GM12878 (cell line): ENCODE measurements around the gene PFDN4. TPM values are rescaled to one million over a fixed set of nuclear protein-coding genes. Genes with fewer than 3 reads are reported as not detected.

Source experiments
- ATAC-seq: fragments of 200-7000 bp; cut with Tn5 transposase; 3 replicates; pipeline ENCODE4 v1.9.1; 2020; ENCODE audit warnings: mild to moderate bottlenecking, moderate library complexity
- BruUV-seq: library from RNA; stranded (reverse); fragments of 400-500 nt; replicated peaks from 2 replicates; lab custom pipeline; 2021; lab: Mats Ljungman, UMichigan
- CTCF ChIA-PET: fragments of 300-600 bp; sonication (Branson Sonifier 250); formaldehyde crosslinking; extraction: SDS; loops from one replicate; lab custom pipeline; 2021; ENCODE audit warnings: inconsistent platforms; lab: Yijun Ruan, JAX
- POLR2A ChIA-PET: fragments of 350-600 bp; formaldehyde crosslinking; extraction: SDS; loops from one replicate; lab custom pipeline; 2021; ENCODE audit warnings: inconsistent platforms; lab: Charles Lee
- RAD21 ChIA-PET: fragments of 300-600 bp; sonication (Branson Sonifier 250); formaldehyde crosslinking; loops from one replicate; lab custom pipeline; 2023; ENCODE audit warnings: antibody characterized with exemption; ENCODE audit not compliant: unreplicated experiment; lab: Charles Lee
- SMC1A ChIA-PET: fragments of 300-600 bp; sonication (Branson Sonifier 250); formaldehyde crosslinking; loops from one replicate; lab custom pipeline; 2023; ENCODE audit not compliant: unreplicated experiment, uncharacterized antibody; lab: Charles Lee
- DNase-seq: peaks from one replicate; pipeline ENCODE4 v3.0.0-alpha.2; 2011; ENCODE audit warnings: low read depth, low spot score
- FAIRE-seq: peaks from 3 replicates; lab custom pipeline; 2011; peaks lifted over from hg19 to GRCh38; lab: Jason Lieb, UNC
- H2AFZ ChIP-seq: 2 replicates; pipeline ENCODE4 v1.6.0; 2011; ENCODE audit warnings: low read depth, low read length, control low read depth; ENCODE audit not compliant: control insufficient read depth
- H3K27ac ChIP-seq: 2 replicates; pipeline ENCODE4 v1.5.1; 2011; ENCODE audit warnings: control low read depth; ENCODE audit not compliant: control insufficient read depth, insufficient read depth
- H3K27me3 ChIP-seq, 2 experiments: replicated peaks in 1 of 2; 2 replicates each; pipeline versions ENCODE4 v1.6.0 to v1.6.1; 2011; ENCODE audit warnings: low read length in 1 of 2; ENCODE audit not compliant: control insufficient read depth in 2 of 2, insufficient read depth in 2 of 2
- H3K36me3 ChIP-seq, 2 experiments: 2 replicates each; pipeline ENCODE4 v1.5.1; 2011; ENCODE audit warnings: low read length in 1 of 2; ENCODE audit not compliant: control insufficient read depth in 2 of 2, insufficient read depth in 2 of 2
- H3K4me1 ChIP-seq: 2 replicates; pipeline ENCODE4 v1.6.1; 2011; ENCODE audit warnings: mild to moderate bottlenecking, low read length, moderate library complexity, mixed read lengths; ENCODE audit not compliant: control insufficient read depth, insufficient read depth
- H3K4me2 ChIP-seq: 2 replicates; pipeline ENCODE4 v1.6.0; 2011; ENCODE audit warnings: control low read depth; ENCODE audit not compliant: control insufficient read depth, insufficient read depth
- H3K4me3 ChIP-seq: fragments of 200-600 bp; sonication (generic); 2 replicates; pipeline ENCODE4 v1.5.1; 2016
- H3K79me2 ChIP-seq: 2 replicates; pipeline ENCODE4 v1.6.0; 2011; ENCODE audit warnings: low read length; ENCODE audit not compliant: control insufficient read depth, insufficient read depth
- H3K9ac ChIP-seq: 2 replicates; pipeline ENCODE4 v1.8.0; 2011; ENCODE audit warnings: low read length, control low read depth, mixed read lengths; ENCODE audit not compliant: control insufficient read depth, insufficient read depth
- H3K9me3 ChIP-seq: replicated peaks from 3 replicates; pipeline ENCODE4 v1.5.1; 2011; ENCODE audit warnings: mild to moderate bottlenecking, low read length; ENCODE audit not compliant: control insufficient read depth, insufficient read depth
- H4K20me1 ChIP-seq: 2 replicates; pipeline ENCODE4 v1.6.0; 2011; ENCODE audit not compliant: control insufficient read depth, insufficient read depth
- BCLAF1 ChIP-seq: fragments of 450-650 bp; IDR thresholded peaks from 2 replicates; pipeline ENCODE4 v1.6.1; 2017; ENCODE audit warnings: antibody characterized with exemption, mild to moderate bottlenecking, moderate library complexity
- BMI1 ChIP-seq: fragments of 450-650 bp; IDR thresholded peaks from 2 replicates; pipeline ENCODE4 v1.6.1; 2016; ENCODE audit warnings: mild to moderate bottlenecking, moderate library complexity, borderline replicate concordance
- ETV6 ChIP-seq, 2 experiments: fragments of 450-650 bp in 1 of 2; IDR thresholded peaks in 1 of 2; conservative IDR thresholded peaks in 1 of 2; 2 replicates each; pipeline ENCODE4 v1.6.1; 2014; ENCODE audit warnings: antibody characterized with exemption in 1 of 2, borderline replicate concordance in 1 of 2, low read depth in 1 of 2, mild to moderate bottlenecking in 1 of 2, moderate library complexity in 1 of 2
- NFXL1 ChIP-seq: fragments of 450-650 bp; IDR thresholded peaks from 2 replicates; pipeline ENCODE4 v1.6.1; 2017; ENCODE audit warnings: antibody characterized with exemption, mild to moderate bottlenecking, borderline replicate concordance
- NR2C1 ChIP-seq: fragments of 450-650 bp; IDR thresholded peaks from 2 replicates; pipeline ENCODE4 v1.6.1; 2017; ENCODE audit warnings: antibody characterized with exemption, mild to moderate bottlenecking, moderate library complexity
- RAD21 ChIP-seq: IDR thresholded peaks from 2 replicates; pipeline ENCODE4 v1.6.1; 2011; ENCODE audit warnings: mild to moderate bottlenecking, low read depth, low read length, moderate library complexity; ENCODE audit not compliant: insufficient read depth
- RELA ChIP-seq: fragments of 450-650 bp; IDR thresholded peaks from 2 replicates; pipeline ENCODE4 v1.8.0; 2014; ENCODE audit warnings: borderline replicate concordance; ENCODE audit not compliant: partially characterized antibody
- SMC3 ChIP-seq: IDR thresholded peaks from 2 replicates; pipeline ENCODE4 v1.6.1; 2011; ENCODE audit warnings: low read length, improper control_type of control experiment, borderline replicate concordance
- SUZ12 ChIP-seq: fragments of 200-600 bp; sonication (generic); IDR thresholded peaks from one replicate; pipeline ENCODE4 v1.6.1; 2018; ENCODE audit warnings: antibody characterized with exemption, mild to moderate bottlenecking; ENCODE audit not compliant: unreplicated experiment
- YY1 ChIP-seq: IDR thresholded peaks from 2 replicates; pipeline ENCODE4 v1.6.1; 2011; ENCODE audit warnings: low read depth, mild to moderate bottlenecking, low read length
- ZSCAN29 ChIP-seq: fragments of 450-650 bp; IDR thresholded peaks from 2 replicates; pipeline ENCODE4 v1.6.1; 2017; ENCODE audit warnings: mild to moderate bottlenecking, moderate library complexity
- WGBS: methylation state at CpG from one replicate; pipeline ENCODE4 v1.1.6; 2016; ENCODE audit warnings: low lambda C conversion rate; ENCODE audit not compliant: insufficient replicate concordance, insufficient coverage; ENCODE audit errors: missing lambda C conversion rate; 5-methylcytosine and 5-hydroxymethylcytosine counted together
- in situ Hi-C: fragments of 300-500 bp; cut with MboI; formaldehyde crosslinking; loops from 9 replicates; pipeline ENCODE4 v1.14.3; 2018; ENCODE audit warnings: mixed read lengths
- intact Hi-C: fragments of 100-400 bp; cut with micrococcal nuclease; formaldehyde crosslinking; loops from one replicate; pipeline ENCODE4 v1.14.2; 2022; ENCODE audit not compliant: unreplicated experiment
- polyA plus RNA-seq, 11 experiments: library from polyadenylated mRNA; depleted of rRNA in 4 of 11; unstranded in 6 of 11; stranded (reverse) in 5 of 11; fragments of >200 nt; fragmentation: Nextera tagmentation in 4 of 11; fragmentation: Illumina TruSeq in 1 of 11; extraction: Ambion mirVana in 4 of 11; extraction: Trizol in 1 of 11; gene quantifications; 1 replicate in 1 of 11; 2 replicates in 10 of 11; pipeline versions ENCODE4 v1.2.1 to v1.2.3, GENCODE V29; 2011 to 2016; ENCODE audit warnings: inconsistent platforms in 2 of 11, missing spikeins in 2 of 11, low read depth in 1 of 11
- total RNA-seq, 4 experiments: library from RNA; depleted of rRNA in 3 of 4; stranded (reverse); fragments of >200 nt in 3 of 4; fragmentation: Illumina TruSeq in 1 of 4; extraction: Trizol in 1 of 4; gene quantifications; 2 replicates each; pipeline versions ENCODE4 v1.2.1 to v1.2.3, GENCODE V29; 2013 to 2021
- TF ChIP-seq, protein P1 (sequence below): fragments of 450-650 bp; IDR thresholded peaks from 2 replicates; pipeline ENCODE4 v1.6.1; 2018; ENCODE audit warnings: mild to moderate bottlenecking, low read depth, moderate library complexity; ENCODE audit not compliant: partially characterized antibody
- TF ChIP-seq, protein P2 (sequence below), 3 experiments: IDR thresholded peaks in 2 of 3; conservative IDR thresholded peaks in 1 of 3; 2 replicates each; pipeline ENCODE4 v1.5.1; 2011; ENCODE audit warnings: low read depth in 3 of 3, low read length in 3 of 3, mild to moderate bottlenecking in 3 of 3, control low read depth in 2 of 3, moderate library complexity in 2 of 3, inconsistent platforms in 1 of 3, mixed read lengths in 1 of 3; ENCODE audit not compliant: control insufficient read depth in 2 of 3, insufficient read depth in 1 of 3; ENCODE audit errors: extremely low read depth in 1 of 3

The PFDN4 gene
- total and polyA plus RNA-seq, 10 of the 15 experiments (the other 5 are each of a cell fraction or from before 2014, with no cell fraction given): 36.9 to 136 (median 82.8) TPM

DNA sequence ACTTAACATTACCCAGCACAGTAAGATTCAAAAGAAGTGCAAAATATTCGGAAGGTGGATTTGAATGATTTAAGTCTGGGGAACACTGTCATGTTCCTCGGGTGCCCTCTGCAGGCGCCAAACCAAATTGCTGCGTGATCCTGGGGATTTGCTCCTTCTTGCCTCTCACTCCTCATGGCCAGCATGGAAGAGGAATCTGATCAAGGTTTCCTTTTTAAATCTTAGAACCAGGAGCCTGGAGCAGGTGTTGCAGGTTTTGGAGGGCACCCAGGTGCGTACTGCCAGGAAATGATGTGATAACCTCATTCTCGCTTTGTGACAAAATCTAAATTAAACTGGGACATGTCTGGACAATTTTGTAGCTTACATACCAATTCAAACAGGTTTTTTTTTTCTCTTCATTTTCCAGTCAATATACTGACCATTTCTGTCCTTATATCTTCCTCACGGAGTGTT is 8.1 kb upstream of the PFDN4 start:
- H4K20me1 ChIP-seq: no peaks in the 10 kb centered on the region
- CTCF ChIA-PET: interaction anchor here (0.6 to 7.5 kb wide), 28 partner anchors 9 to 1887 kb away, joined by 3 to 153 read pairs (median 4); partner anchors contain the start of gene PFDN4
- 14% methylated on average over 7 of the region's 7 CpGs for WGBS
- no peaks in the 10 kb centered on the region for H3K79me2 ChIP-seq
- no peak overlapping the region for H2AFZ ChIP-seq
- TF ChIP-seq SMC3 (peak; percentile 92), NFXL1 (peak; percentile 60; the same call in 1 of the 2 replicates), BCLAF1 (no peak), RAD21 (peak; percentile 93), ETV6 (conservative IDR thresholded peaks at IDR 0.05 in 1 of 2, IDR thresholded peaks at IDR 0.05 in 1 of 2; ENCODE audit: borderline replicate concordance in 1 of 2, low read depth in 1 of 2) (peak in 1 of 2 experiments; percentile 91; a peak in 1 of 4 replicates), YY1 (0 out of 2 replicates have a peak, but pooled peaks have one; percentile 38), RELA (no peak), NR2C1 (no peak), ZSCAN29 (peak; percentile 7; the same call in 1 of the 2 replicates), SUZ12 (no peak), BMI1 (no peak)
- TF ChIP-seq, protein P1, sequence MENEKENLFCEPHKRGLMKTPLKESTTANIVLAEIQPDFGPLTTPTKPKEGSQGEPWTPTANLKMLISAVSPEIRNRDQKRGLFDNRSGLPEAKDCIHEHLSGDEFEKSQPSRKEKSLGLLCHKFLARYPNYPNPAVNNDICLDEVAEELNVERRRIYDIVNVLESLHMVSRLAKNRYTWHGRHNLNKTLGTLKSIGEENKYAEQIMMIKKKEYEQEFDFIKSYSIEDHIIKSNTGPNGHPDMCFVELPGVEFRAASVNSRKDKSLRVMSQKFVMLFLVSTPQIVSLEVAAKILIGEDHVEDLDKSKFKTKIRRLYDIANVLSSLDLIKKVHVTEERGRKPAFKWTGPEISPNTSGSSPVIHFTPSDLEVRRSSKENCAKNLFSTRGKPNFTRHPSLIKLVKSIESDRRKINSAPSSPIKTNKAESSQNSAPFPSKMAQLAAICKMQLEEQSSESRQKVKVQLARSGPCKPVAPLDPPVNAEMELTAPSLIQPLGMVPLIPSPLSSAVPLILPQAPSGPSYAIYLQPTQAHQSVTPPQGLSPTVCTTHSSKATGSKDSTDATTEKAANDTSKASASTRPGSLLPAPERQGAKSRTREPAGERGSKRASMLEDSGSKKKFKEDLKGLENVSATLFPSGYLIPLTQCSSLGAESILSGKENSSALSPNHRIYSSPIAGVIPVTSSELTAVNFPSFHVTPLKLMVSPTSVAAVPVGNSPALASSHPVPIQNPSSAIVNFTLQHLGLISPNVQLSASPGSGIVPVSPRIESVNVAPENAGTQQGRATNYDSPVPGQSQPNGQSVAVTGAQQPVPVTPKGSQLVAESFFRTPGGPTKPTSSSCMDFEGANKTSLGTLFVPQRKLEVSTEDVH: no peak
- TF ChIP-seq, protein P2, sequence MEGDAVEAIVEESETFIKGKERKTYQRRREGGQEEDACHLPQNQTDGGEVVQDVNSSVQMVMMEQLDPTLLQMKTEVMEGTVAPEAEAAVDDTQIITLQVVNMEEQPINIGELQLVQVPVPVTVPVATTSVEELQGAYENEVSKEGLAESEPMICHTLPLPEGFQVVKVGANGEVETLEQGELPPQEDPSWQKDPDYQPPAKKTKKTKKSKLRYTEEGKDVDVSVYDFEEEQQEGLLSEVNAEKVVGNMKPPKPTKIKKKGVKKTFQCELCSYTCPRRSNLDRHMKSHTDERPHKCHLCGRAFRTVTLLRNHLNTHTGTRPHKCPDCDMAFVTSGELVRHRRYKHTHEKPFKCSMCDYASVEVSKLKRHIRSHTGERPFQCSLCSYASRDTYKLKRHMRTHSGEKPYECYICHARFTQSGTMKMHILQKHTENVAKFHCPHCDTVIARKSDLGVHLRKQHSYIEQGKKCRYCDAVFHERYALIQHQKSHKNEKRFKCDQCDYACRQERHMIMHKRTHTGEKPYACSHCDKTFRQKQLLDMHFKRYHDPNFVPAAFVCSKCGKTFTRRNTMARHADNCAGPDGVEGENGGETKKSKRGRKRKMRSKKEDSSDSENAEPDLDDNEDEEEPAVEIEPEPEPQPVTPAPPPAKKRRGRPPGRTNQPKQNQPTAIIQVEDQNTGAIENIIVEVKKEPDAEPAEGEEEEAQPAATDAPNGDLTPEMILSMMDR (IDR thresholded peaks at IDR 0.05 in 2 of 3, conservative IDR thresholded peaks at IDR 0.05 in 1 of 3; ENCODE audit: control insufficient read depth in 2 of 3, extremely low read depth in 1 of 3, insufficient read depth in 1 of 3, low read depth in 3 of 3, low read length in 3 of 3): peak; percentile 82 to 96 (median 94)
- FAIRE-seq (peak; percentile 83), DNase-seq (peak; percentile 39), ATAC-seq (peak; percentile 71)
- no peaks in the 10 kb centered on the region for H3K27me3 ChIP-seq
- RAD21 ChIA-PET: interaction anchor here (1.0 to 1.7 kb wide), 4 partner anchors 94 to 652 kb away, joined by 3 to 9 read pairs (median 5); no protein-coding TSS in a partner anchor
- BruUV-seq: no TSS peak
- POLR2A ChIA-PET: no interaction called here
- SMC1A ChIA-PET: interaction anchor here (0.7 to 5.5 kb wide), 15 partner anchors 8 to 448 kb away, joined by 3 to 78 read pairs (median 4); partner anchors contain the start of gene PFDN4
- in situ Hi-C loops: loop anchor here (5.0 to 10.0 kb wide), 5 partner anchors 97 to 787 kb away; no protein-coding TSS in a partner anchor
- H3K4me1 ChIP-seq: peaks cover 13% of the 10 kb centered on the region
- H3K36me3 ChIP-seq: no peaks in the 10 kb centered on the region
- H3K4me2 ChIP-seq: no peak overlapping the region
- H3K4me3 ChIP-seq: no peak overlapping the region
- H3K9me3 ChIP-seq: no peaks in the 10 kb centered on the region
- intact Hi-C loops: loop anchor here (1.0 to 10.0 kb wide), 4 partner anchors 103 to 785 kb away; no protein-coding TSS in a partner anchor
- no peak overlapping the region for H3K27ac ChIP-seq
- no peak overlapping the region for H3K9ac ChIP-seq
